Measurements from ENCODE around the gene ASS1.

- TF ChIP-seq CTCF (IDR thresholded peaks at IDR 0.05) (no peak), POLR2A (IDR thresholded peaks at IDR 0.05) (peak; percentile 72 to 97)
Observed at GRCh38 chr9:130444565-130445221, at the start of gene ASS1.

All from thyroid gland (tissue), 4 donors.